Measurements from ENCODE around the gene MPZL3. TPM values are rescaled to one million over a fixed set of nuclear protein-coding genes. Genes with fewer than 3 reads are reported as not detected.

The MPZL3 gene
- total RNA-seq, 1 donor from 2014 or later = 8.5 TPM

- Histone ChIP-seq H3K4me3 (ENCODE audit: insufficient read depth, low read depth, low read length) (no peak overlapping the region), H3K27ac (ENCODE audit: low read depth, low read length) (no peak overlapping the region), H2AFZ (ENCODE audit: low read depth, low read length) (no peak overlapping the region), H3K27me3 (ENCODE audit: insufficient read depth, low read length) (peaks cover 15% of the 10 kb centered on the region), H3K36me3 (ENCODE audit: insufficient read depth, low read length) (no peaks in the 10 kb centered on the region), H3K4me1 (ENCODE audit: insufficient read depth, low read length) (peaks cover 6% of the 10 kb centered on the region), H4K20me1 (ENCODE audit: insufficient read depth, low read length) (no peaks in the 10 kb centered on the region), H3K79me2 (ENCODE audit: insufficient read depth, low read length) (no peaks in the 10 kb centered on the region), H3K4me2 (ENCODE audit: low read length) (no peak overlapping the region), H3K9me3 (ENCODE audit: insufficient read depth, low read depth, low read length) (peaks cover 4% of the 10 kb centered on the region), H3K9ac (ENCODE audit: low read length) (no peak overlapping the region)
- H3K27ac Mint-ChIP-seq (ENCODE audit: unreplicated experiment) = no peak overlapping the region
- DNase-seq (ENCODE audit: low read depth) = no peak
- H3K27me3 Mint-ChIP-seq (ENCODE audit: low read depth, unreplicated experiment) = no peaks in the 10 kb centered on the region
- TF ChIP-seq EZH2 (IDR thresholded peaks at IDR 0.05; ENCODE audit: insufficient read depth, low read length) (no peak), CTCF (IDR thresholded peaks at IDR 0.05; ENCODE audit: insufficient read depth, low read depth, low read length) (no peak)
- H3K9me3 Mint-ChIP-seq (ENCODE audit: unreplicated experiment) = no peaks in the 10 kb centered on the region
- FAIRE-seq = no peak
- H3K4me1 Mint-ChIP-seq (ENCODE audit: low read depth, unreplicated experiment) = peaks cover 2% of the 10 kb centered on the region
- H3K4me3 Mint-ChIP-seq (ENCODE audit: unreplicated experiment) = no peak overlapping the region
- peaks cover 2% of the 10 kb centered on the region for H3K36me3 Mint-ChIP-seq (ENCODE audit: low read depth, unreplicated experiment)
Observed at GRCh38 chr11:118247041-118247440, 5.1 kb downstream of the MPZL3 start.

DNA sequence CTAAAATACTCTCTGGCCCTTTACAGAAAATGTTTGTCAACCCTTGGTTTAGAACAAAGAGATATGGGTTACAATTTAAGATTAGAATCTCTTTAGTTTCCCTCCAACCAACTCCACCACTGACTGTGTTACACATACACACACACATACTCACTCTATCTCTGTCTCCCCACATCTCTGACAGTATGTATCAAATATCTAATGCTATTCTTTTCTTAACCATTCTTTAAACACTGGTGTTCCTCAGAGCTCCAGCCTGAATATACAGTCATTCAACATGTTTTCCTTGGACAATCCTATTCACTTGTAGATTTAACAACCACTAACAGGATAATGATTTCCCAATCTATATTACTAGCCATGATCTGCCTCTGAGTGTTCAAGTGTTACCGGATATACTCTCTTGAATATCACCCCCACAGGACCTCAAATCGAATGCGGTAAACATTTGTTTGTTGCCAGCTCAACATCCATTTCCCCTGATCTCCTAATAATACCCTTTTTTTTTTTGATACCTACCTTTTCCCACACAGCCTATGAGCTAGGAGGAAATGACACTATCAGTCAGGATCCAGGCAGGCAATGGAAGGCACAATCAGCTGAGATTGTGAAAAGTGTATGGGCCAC is 6.1 kb downstream of the MPZL3 start:
- no peak overlapping the region for H3K27ac ChIP-seq (ENCODE audit: low read depth, low read length)
- H3K4me3 ChIP-seq (ENCODE audit: insufficient read depth, low read depth, low read length) = no peak overlapping the region
- Mint-ChIP-seq H3K36me3 (ENCODE audit: low read depth, unreplicated experiment) (peaks cover 2% of the 10 kb centered on the region), H3K9me3 (ENCODE audit: unreplicated experiment) (no peaks in the 10 kb centered on the region), H3K4me3 (ENCODE audit: unreplicated experiment) (no peak overlapping the region), H3K4me1 (ENCODE audit: low read depth, unreplicated experiment) (peaks cover 6% of the 10 kb centered on the region), H3K27ac (ENCODE audit: unreplicated experiment) (no peak overlapping the region), H3K27me3 (ENCODE audit: low read depth, unreplicated experiment) (no peaks in the 10 kb centered on the region)
- H2AFZ ChIP-seq (ENCODE audit: low read depth, low read length) = no peak overlapping the region
- H3K4me1 ChIP-seq (ENCODE audit: insufficient read depth, low read length) = no peaks in the 10 kb centered on the region
- DNase-seq (ENCODE audit: low read depth) (no peak), FAIRE-seq (no peak)
- no peaks in the 10 kb centered on the region for H3K9me3 ChIP-seq (ENCODE audit: insufficient read depth, low read depth, low read length)
- no peak overlapping the region for H3K4me2 ChIP-seq (ENCODE audit: low read length)
- no peaks in the 10 kb centered on the region for H4K20me1 ChIP-seq (ENCODE audit: insufficient read depth, low read length)
- H3K27me3 ChIP-seq (ENCODE audit: insufficient read depth, low read length) = peaks cover 15% of the 10 kb centered on the region
- no peaks in the 10 kb centered on the region for H3K36me3 ChIP-seq (ENCODE audit: insufficient read depth, low read length)
- TF ChIP-seq CTCF (IDR thresholded peaks at IDR 0.05; ENCODE audit: insufficient read depth, low read depth, low read length) = no peak
- TF ChIP-seq EZH2 (IDR thresholded peaks at IDR 0.05; ENCODE audit: insufficient read depth, low read length) = no peak
- H3K9ac ChIP-seq (ENCODE audit: low read length) = no peak overlapping the region
- no peaks in the 10 kb centered on the region for H3K79me2 ChIP-seq (ENCODE audit: insufficient read depth, low read length)

DNA sequence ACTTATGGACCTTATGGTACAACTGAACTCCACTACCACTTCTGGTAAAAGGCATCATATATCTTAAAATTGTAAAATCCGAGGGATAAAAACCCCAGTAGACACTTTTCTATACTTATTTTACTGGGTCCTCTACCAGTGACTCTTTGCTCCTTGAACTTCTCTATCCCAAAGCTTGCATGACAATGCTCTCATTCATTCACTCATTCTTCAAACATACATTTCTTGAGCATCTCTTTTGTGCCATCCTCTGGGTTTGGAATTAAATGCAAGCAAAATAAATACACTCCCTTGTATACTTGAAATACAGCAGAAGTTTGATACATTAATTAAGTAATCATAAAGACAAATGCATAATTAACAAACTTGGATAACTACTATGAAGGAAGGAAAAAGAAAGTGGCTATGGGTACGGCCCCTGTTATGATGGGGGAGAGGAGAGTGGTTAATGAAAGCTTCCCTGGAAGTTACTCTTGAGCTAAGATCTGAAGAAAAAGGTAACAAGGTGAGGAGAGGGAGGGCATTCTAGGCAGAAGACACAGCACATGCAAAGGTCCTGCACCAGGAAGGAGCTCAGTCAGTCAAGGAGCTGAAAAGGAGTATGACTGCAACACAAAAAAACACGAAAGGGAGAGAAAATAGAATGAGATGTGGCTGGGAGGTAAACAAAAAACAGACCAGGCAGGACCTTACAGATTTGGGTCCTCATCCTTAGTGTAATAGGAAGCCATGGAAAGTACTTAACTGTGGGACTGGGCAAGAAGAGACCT is 8.0 kb downstream of the MPZL3 start:
- Histone ChIP-seq H3K9me3 (ENCODE audit: insufficient read depth, low read depth, low read length) (no peaks in the 10 kb centered on the region), H3K27me3 (ENCODE audit: insufficient read depth, low read length) (peaks cover 15% of the 10 kb centered on the region), H4K20me1 (ENCODE audit: insufficient read depth, low read length) (no peaks in the 10 kb centered on the region), H3K36me3 (ENCODE audit: insufficient read depth, low read length) (no peaks in the 10 kb centered on the region), H3K4me1 (ENCODE audit: insufficient read depth, low read length) (no peaks in the 10 kb centered on the region), H3K79me2 (ENCODE audit: insufficient read depth, low read length) (no peaks in the 10 kb centered on the region), H3K4me3 (ENCODE audit: insufficient read depth, low read depth, low read length) (no peak overlapping the region), H3K9ac (ENCODE audit: low read length) (no peak overlapping the region), H3K4me2 (ENCODE audit: low read length) (no peak overlapping the region), H2AFZ (ENCODE audit: low read depth, low read length) (no peak overlapping the region), H3K27ac (ENCODE audit: low read depth, low read length) (no peak overlapping the region)
- Mint-ChIP-seq H3K27ac (ENCODE audit: unreplicated experiment) (no peak overlapping the region), H3K36me3 (ENCODE audit: low read depth, unreplicated experiment) (peaks cover 2% of the 10 kb centered on the region), H3K4me3 (ENCODE audit: unreplicated experiment) (no peak overlapping the region), H3K4me1 (ENCODE audit: low read depth, unreplicated experiment) (peaks cover 6% of the 10 kb centered on the region), H3K27me3 (ENCODE audit: low read depth, unreplicated experiment) (no peaks in the 10 kb centered on the region), H3K9me3 (ENCODE audit: unreplicated experiment) (no peaks in the 10 kb centered on the region)
- no peak for DNase-seq (ENCODE audit: low read depth)
- no peak for TF ChIP-seq CTCF (IDR thresholded peaks at IDR 0.05; ENCODE audit: insufficient read depth, low read depth, low read length)
- no peak for TF ChIP-seq EZH2 (IDR thresholded peaks at IDR 0.05; ENCODE audit: insufficient read depth, low read length)
- no peak for FAIRE-seq

Measured in astrocyte (in vitro differentiated cells and primary cell).